A673 (cell line): ENCODE measurements around the gene NID1.

Experiments
- EZH2 ChIP-seq: fragments of 200-600 bp; sonication (generic); IDR thresholded peaks from 2 replicates; pipeline ENCODE4 v1.6.1; 2017; ENCODE audit warnings: borderline replicate concordance, low read depth, mild to moderate bottlenecking, mixed read lengths, antibody characterized with exemption, low read length; ENCODE audit not compliant: poor library complexity, severe bottlenecking
- TF ChIP-seq, protein P1 (sequence below): fragments of 300-800, 200-600 bp; sonication (generic); conservative IDR thresholded peaks from 2 replicates; pipeline ENCODE4 v1.5.1; 2017; ENCODE audit warnings: low read depth, mild to moderate bottlenecking, antibody characterized with exemption, low read length, moderate library complexity, mixed read lengths

DNA sequence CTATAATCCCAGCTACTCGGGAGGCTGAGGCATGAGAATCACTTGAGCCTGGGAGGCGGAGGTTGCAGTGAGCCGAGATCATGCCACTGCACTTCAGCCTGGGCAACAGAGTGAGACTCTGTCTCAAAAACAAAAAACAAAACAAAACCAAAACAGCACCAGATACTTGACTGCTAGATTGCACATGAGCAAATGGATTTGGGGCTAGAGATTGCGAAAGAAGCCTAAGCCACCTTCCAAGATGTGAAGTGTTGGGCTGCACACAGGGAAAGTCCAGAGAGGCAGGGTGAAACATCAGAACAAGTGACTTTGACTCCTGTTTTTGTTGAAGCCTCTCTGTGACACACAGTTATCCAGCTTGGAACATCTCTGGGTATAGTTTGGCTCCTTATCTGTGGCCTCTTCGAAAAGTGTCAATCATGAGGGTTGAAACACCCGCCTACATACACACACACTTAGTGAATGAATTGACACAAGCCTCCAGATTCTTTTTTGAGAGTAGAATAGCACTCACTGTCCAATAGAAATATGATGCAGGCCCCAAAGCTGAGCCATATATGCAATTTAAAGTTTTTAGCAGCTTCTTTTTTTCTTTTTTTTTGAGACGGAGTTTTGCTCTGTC lies 43.2 kb upstream of the NID1 start:
- TF ChIP-seq EZH2, result no peak
- TF ChIP-seq, protein P1, sequence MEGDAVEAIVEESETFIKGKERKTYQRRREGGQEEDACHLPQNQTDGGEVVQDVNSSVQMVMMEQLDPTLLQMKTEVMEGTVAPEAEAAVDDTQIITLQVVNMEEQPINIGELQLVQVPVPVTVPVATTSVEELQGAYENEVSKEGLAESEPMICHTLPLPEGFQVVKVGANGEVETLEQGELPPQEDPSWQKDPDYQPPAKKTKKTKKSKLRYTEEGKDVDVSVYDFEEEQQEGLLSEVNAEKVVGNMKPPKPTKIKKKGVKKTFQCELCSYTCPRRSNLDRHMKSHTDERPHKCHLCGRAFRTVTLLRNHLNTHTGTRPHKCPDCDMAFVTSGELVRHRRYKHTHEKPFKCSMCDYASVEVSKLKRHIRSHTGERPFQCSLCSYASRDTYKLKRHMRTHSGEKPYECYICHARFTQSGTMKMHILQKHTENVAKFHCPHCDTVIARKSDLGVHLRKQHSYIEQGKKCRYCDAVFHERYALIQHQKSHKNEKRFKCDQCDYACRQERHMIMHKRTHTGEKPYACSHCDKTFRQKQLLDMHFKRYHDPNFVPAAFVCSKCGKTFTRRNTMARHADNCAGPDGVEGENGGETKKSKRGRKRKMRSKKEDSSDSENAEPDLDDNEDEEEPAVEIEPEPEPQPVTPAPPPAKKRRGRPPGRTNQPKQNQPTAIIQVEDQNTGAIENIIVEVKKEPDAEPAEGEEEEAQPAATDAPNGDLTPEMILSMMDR, result no peak
